OCI-LY7 (cell line): ENCODE results near the gene HS1BP3.

Experiments
- CTCF ChIP-seq: fragments of 200-600 bp; sonication (generic); conservative IDR thresholded peaks from 2 replicates; pipeline ENCODE4 v1.5.1; 2014; ENCODE audit warnings: mild to moderate bottlenecking, antibody characterized with exemption, low read length, moderate library complexity, mixed read lengths
- EZH2phosphoT487 ChIP-seq: fragments of 200-600 bp; sonication (generic); IDR thresholded peaks from 2 replicates; pipeline ENCODE4 v1.6.1; 2018; ENCODE audit warnings: low read depth, borderline replicate concordance, mild to moderate bottlenecking, mixed run types, antibody characterized with exemption, low read length, moderate library complexity, mixed read lengths

GRCh38 chr2:20596973-20597859, 53.7 kb downstream of the HS1BP3 start:
- TF ChIP-seq CTCF = no peak
- TF ChIP-seq EZH2phosphoT487 = no peak
